ENCODE measurements around the gene ADAM10.

The ADAM10 gene

GRCh38 chr15:58566029-58566428, 183.5 kb downstream of the ADAM10 start:
- TF ChIP-seq CTCF (IDR thresholded peaks at IDR 0.05; ENCODE audit: low read depth, low read length): no peak
- DNase-seq (ENCODE audit: extremely low read depth, low read depth): no peak

- no peak for TF ChIP-seq CTCF (IDR thresholded peaks at IDR 0.05; ENCODE audit: low read depth, low read length)
- no peak for DNase-seq (ENCODE audit: extremely low read depth, low read depth)
These were observed 183.9 kb downstream of the ADAM10 start for GRCh38 chr15:58565619-58566018.

- DNase-seq (ENCODE audit: extremely low read depth, low read depth): no peak
- no peak for TF ChIP-seq CTCF (IDR thresholded peaks at IDR 0.05; ENCODE audit: low read depth, low read length)
These were observed 184.5 kb downstream of the ADAM10 start for GRCh38 chr15:58564981-58565380.

GRCh38 chr15:58562135-58562534, 187.4 kb downstream of the ADAM10 start:
- DNase-seq (ENCODE audit: extremely low read depth, low read depth): no peak
- TF ChIP-seq CTCF (IDR thresholded peaks at IDR 0.05; ENCODE audit: low read depth, low read length): no peak

GRCh38 chr15:58561321-58561720, 188.2 kb downstream of the ADAM10 start:
- no peak for DNase-seq (ENCODE audit: extremely low read depth, low read depth)
- no peak for TF ChIP-seq CTCF (IDR thresholded peaks at IDR 0.05; ENCODE audit: low read depth, low read length)

GRCh38 chr15:58559904-58560588, 189.5 kb downstream of the ADAM10 start:
- TF ChIP-seq CTCF (IDR thresholded peaks at IDR 0.05; ENCODE audit: low read depth, low read length): no peak
- no peak for DNase-seq (ENCODE audit: extremely low read depth, low read depth)

GRCh38 chr15:58558777-58559176, 190.7 kb downstream of the ADAM10 start:
- no peak for DNase-seq (ENCODE audit: extremely low read depth, low read depth)
- no peak for TF ChIP-seq CTCF (IDR thresholded peaks at IDR 0.05; ENCODE audit: low read depth, low read length)
